Liver (tissue), 3 donors: ENCODE data around the gene LBH.

ENCODE experiments used
- CTCF ChIP-seq: fragments of 150-350 bp; IDR thresholded peaks from 2 replicates; pipeline ENCODE4 v1.5.1; 2017; ENCODE audit warnings: improper control_type of control experiment, low read depth, low read length; ENCODE audit not compliant: missing input control
- EGR1 ChIP-seq, 2 donors: IDR thresholded peaks; 2 replicates each; pipeline ENCODE4 v1.6.1; 2016 to 2018; ENCODE audit warnings: antibody characterized with exemption in 2 of 2, low read depth in 2 of 2
- JUND ChIP-seq, 2 donors: IDR thresholded peaks; 2 replicates each; pipeline ENCODE4 v1.6.1; 2016; ENCODE audit warnings: antibody characterized with exemption in 2 of 2
- RAD21 ChIP-seq, 2 donors: IDR thresholded peaks; 2 replicates each; pipeline ENCODE4 v1.6.1; 2016; ENCODE audit warnings: antibody characterized with exemption in 2 of 2, mild to moderate bottlenecking in 2 of 2
- YY1 ChIP-seq: IDR thresholded peaks from 2 replicates; pipeline ENCODE4 v1.6.1; 2016; ENCODE audit warnings: antibody characterized with exemption, mild to moderate bottlenecking
- TF ChIP-seq, protein P1 (sequence below): IDR thresholded peaks from 2 replicates; pipeline ENCODE4 v1.6.1; 2016; ENCODE audit warnings: antibody characterized with exemption, mild to moderate bottlenecking
- donor health status: healthy.
- donor health status: healthy.

GRCh38 chr2:30206461-30207430 lies 24.6 kb upstream of the LBH start:
- TF ChIP-seq JUND (IDR thresholded peaks at IDR 0.05) (no peak), CTCF (no peak), YY1 (no peak), RAD21 (IDR thresholded peaks at IDR 0.05) (no peak), EGR1 (IDR thresholded peaks at IDR 0.05; ENCODE audit: low read depth in 2 of 2) (no peak)
- TF ChIP-seq, protein P1, sequence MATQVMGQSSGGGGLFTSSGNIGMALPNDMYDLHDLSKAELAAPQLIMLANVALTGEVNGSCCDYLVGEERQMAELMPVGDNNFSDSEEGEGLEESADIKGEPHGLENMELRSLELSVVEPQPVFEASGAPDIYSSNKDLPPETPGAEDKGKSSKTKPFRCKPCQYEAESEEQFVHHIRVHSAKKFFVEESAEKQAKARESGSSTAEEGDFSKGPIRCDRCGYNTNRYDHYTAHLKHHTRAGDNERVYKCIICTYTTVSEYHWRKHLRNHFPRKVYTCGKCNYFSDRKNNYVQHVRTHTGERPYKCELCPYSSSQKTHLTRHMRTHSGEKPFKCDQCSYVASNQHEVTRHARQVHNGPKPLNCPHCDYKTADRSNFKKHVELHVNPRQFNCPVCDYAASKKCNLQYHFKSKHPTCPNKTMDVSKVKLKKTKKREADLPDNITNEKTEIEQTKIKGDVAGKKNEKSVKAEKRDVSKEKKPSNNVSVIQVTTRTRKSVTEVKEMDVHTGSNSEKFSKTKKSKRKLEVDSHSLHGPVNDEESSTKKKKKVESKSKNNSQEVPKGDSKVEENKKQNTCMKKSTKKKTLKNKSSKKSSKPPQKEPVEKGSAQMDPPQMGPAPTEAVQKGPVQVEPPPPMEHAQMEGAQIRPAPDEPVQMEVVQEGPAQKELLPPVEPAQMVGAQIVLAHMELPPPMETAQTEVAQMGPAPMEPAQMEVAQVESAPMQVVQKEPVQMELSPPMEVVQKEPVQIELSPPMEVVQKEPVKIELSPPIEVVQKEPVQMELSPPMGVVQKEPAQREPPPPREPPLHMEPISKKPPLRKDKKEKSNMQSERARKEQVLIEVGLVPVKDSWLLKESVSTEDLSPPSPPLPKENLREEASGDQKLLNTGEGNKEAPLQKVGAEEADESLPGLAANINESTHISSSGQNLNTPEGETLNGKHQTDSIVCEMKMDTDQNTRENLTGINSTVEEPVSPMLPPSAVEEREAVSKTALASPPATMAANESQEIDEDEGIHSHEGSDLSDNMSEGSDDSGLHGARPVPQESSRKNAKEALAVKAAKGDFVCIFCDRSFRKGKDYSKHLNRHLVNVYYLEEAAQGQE: no peak
